ENCODE measurements around the gene CDC42EP2.

CDC42EP2 gene

DNA sequence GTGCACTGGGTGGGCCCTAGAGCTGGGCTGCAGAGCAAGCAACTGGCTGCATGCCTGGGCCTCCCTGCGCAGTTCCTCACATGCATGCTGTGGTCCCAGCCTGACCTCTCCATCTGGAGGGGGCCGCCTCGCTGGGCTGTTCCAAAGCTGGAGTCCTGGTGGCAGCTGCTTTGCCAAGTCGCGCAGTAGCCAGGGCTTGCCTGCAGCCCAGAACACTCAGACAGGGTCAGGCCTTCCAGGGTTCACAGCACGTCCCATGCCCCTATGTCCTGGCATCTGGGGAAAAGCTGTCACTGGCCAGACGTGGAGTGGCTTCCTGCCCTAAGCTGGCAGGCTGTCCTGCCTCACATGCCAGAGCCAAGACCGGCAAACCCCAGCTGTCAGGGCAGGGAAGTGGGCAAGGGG is 16.5 kb upstream of the CDC42EP2 start:
- no peak for DNase-seq (ENCODE audit: low read depth)

DNA sequence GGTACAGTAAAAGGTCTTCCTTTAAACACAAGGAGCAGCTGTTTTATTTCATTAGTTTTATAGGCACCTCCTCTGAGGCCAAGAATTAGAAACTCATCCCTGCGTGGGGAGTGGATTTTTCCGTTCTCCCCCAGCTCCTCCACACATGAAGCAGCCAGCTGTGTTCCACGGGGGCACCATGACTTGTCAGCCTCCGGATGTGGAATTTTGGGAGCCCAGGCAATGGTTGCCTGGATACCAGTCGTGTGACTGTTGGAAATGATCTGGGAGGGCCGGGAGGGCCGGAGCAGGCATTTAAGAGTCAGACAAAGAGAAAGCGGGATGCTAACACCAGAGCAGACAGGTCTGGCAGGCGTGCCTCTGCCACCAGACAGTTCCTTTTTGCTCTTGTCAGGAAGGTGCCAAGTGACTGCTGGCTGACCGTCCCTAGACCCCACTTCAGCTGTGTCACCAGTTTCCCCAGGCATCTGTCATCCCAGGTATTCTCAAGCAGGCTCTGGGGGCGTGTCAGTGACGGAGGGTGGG is 15.9 kb upstream of the CDC42EP2 start:
- DNase-seq (ENCODE audit: low read depth) = no peak

DNA sequence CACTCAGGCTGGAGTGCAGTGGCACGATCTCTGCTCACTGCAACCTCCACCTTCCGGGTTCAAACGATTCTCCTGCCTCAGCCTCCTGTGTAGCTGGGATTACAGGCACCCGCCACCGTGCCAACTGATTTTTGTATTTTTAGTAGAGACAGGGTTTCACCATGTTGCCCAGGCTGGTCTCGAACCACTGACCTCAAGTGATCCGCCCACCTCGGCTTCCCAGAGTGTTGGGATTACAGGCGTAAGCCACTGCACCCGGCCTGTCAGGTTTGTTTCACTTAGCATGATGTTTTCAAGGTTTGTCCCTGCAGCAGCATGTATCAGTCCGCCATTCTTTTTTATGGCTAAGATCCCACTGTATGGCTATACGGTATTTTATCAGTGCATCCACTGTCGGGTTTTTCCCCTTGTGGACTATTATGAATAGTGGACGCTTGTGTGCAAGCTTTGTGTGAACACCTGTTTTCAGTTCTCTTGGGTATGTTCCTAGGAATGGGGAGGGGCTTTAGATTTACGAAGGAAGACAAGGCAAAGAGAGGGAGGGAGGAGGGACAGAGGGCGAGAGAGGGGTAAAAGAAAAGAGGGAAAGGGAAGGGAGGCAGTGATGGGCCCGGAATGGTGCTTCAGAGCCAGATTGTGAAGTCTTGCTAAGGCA is 13.9 kb upstream of the CDC42EP2 start:
- no peak for DNase-seq (ENCODE audit: low read depth)

DNA sequence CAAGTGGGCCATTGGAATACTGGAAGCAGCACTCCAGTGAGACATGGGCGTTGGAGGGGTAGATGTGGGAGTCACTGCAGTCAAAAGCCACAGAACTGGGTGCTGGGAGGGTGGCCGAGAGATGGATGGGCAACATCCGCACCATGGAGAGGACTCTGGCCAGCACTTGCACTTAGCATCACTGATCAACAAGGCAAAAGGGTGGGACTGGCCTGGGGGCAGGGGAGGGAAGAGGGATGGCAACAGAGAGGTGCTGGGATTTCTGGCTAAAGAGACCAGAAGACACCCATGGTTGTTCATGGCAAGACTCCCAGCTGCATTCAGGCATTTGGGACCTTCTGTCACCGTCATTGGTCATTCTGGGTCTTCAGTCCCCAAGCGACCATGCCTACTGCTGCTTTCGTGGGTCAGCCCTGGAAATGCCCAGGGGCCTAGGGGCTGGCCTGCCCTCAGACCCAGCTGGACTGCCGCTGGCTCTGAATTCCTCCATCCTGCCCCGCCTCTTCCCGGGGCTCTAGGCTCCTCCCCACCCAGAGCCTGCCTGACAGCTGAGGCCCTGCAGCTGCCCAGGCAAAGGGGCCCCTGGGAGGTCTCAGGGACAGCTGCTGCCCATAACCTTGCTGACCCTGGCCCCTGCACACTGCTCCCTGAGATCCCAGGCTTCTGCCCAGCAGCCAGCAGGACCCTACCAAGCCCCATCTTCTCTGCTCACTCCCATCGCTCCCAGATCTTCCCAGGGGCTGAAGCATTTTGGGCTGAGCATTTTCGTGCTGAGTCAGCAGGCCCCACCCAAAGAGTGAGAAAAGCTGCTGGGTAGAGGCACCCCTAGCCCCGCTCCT is 13.0 kb upstream of the CDC42EP2 start:
- DNase-seq (ENCODE audit: low read depth) = no peak

DNA sequence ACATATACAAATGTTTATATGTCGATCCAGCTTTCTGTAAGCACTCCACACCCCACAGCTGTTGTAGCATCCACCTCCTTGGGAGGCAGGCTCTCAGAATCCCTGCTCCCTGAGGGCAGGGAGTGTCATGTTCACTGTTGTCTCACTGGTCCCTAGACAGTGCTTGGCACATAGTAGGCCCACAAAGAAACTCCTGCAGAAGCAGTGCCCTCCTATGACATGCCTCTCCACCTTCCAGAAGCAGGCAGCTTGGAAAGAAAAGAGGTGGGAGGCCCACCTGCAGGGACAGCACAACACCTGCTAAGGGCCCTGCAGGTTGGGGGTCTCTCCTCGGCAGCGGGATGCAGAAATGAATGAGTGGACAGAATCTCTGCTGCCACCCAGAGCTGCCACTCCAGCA is 11.1 kb upstream of the CDC42EP2 start:
- DNase-seq (ENCODE audit: low read depth) = no peak

DNA sequence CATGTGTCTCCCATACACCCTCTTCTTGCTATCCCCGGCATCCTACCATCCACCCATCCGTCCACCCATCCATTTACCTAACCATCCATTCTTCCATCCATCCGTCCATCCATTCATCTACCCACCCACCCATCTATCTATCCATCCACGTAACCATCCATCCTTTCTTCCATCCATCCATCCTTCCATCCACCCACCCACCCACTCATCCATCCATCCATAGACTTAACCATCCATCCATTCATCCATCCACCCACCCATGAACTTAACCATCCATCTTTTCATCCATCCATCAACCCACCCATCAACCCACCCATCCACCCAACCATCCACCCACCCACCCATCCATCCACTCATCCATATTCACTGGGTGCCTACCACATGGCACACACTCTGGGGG is 10.6 kb upstream of the CDC42EP2 start:
- DNase-seq (ENCODE audit: low read depth) = no peak

DNA sequence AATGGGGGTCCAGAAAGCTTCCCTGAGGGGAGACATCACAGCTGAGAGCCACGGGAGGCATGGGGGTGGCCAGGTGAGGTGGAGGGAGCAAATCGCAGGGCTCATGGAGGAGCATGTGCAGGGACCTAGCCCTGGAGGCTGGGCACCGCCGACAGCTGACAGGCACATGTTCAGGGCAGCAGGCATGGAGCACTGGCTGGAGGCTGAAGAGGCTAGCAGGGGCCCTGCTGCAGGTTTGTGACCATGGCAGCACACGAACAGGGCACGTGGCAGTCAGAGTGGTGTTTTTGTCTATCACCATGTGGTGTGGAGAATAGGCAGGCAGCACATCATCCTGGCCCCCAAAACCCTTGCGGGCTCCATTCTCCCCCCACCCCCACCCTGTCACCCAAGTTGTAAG is 10.1 kb upstream of the CDC42EP2 start:
- DNase-seq (ENCODE audit: low read depth) = no peak

DNA sequence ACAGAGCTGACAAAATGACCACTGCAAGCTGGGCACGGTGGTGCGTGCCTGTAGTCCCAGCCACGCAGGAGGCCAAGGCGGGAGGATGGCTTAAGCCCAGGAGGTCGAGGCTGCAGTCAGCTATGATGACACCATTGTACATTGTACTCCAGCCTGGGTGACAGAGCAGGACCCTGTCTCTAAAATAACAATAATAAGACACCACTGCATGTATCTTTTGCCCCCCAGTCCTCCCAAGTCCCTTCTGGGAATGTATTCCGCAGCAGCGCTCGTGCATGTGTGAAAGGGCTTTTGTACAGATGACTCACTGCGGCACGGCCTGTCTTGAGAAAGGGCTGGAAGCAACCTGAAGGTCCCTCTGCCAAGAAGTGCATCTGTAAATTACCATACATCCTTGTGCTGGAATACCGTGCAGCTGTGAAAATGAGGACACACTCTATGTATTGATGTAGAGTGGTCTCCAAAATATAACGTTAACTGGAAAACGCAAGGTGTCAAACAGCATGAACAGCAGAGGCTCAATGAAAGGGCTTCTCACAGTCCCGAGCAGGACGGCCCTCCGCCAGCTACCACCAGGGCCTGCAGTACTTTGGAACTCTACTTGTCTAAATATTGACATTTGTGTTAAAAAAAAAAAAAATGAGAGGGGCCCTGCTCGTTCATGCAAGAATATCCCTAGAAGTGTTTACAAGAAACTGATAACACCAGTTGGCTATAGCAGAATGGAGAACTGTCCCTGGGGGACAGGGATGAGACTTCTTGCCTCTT is 9.0 kb upstream of the CDC42EP2 start:
- no peak for DNase-seq (ENCODE audit: low read depth)

DNA sequence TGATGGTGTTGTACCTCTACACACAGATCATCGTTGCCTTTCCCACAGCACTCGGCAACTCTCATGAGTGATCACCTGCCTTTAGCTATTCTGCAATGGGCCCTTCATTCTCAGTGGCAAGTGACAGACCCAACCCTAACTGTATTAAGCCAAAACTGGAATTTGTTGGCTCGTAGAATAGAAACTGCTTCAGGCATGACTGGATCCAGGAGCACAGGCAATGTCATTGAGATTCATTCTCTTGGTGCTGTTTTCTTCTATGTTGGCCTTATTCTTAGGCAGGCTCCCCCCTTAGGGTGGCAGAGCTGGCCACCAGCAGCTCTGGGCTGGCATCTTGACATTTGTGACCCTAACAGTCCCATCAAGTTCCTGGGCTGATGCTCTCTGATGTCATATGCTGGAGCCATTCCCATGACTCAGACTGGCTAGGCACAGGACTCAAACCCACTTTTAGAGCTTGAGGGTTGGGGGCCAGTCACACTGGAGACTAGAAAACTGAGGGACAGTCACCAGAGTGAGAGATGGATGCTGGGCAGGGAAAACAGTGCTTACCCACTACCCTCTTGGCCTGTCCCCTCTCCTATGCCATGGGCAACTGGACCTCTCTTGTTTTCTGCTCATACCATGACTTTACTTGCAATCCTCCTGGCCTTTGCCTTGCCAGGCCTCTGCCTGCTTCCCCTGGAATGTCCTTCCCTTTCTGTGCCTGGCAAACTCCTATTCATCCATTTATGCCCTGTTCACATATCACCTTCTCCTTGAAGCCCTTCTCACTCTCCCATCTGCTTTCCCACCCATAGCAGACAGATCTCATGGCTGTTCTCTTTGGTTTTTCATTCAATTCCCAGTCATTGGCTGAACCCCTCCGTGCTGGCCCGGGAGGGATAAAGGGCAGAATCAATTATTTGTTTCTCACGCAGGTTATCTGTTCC is 7.1 kb upstream of the CDC42EP2 start:
- no peak for DNase-seq (ENCODE audit: low read depth)

DNA sequence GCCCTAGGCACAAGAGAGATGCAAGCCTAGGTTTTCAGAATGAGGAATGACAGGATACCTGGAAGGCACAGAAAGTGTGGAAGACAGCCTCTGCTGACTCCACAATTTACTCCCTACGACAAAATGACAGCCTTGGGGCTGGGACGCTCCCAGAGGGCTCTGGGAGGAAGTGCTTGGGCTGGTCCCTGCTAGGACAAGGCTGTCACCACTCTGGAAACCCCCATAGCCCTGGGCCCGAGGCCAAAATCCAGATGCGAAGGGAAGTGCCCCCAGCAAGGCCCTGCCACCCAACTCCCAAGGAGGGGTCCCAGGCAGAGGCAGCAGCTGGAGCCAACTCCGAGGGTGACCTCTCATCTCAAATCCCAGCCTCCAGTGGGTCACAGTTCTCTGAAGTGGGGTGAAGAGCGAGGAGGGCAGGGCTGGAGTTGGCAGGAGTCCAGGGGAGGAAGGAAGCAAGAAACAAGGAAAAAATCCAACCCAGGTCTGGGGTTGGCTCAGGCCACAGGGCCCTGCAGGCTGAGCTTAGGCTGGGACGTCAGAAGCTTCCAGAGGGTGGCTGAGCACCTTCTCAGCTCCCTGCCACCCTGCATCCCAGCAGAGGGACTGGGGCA is 6.3 kb upstream of the CDC42EP2 start:
- no peak for DNase-seq (ENCODE audit: low read depth)

DNA sequence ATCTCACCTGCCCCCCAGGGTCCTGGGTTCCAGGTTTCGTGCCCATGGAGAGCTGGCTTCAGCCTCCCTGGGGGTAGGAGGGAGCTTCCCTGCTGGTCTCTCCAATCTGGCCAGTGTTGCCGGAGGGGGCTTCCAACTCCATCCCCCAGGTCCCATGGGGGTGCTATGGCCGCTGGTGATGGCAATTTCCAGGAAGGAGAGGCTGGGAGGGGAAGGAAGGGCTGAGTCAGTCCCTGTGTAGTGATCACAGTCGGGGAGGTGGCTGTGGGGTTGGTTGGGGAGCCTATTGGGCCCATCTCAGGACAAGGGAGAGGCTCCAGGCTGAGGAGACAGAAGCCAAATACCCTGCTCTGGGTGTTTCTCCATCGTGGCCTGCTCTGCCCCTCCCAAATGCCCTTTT is 5.7 kb upstream of the CDC42EP2 start:
- no peak for DNase-seq (ENCODE audit: low read depth)

DNA sequence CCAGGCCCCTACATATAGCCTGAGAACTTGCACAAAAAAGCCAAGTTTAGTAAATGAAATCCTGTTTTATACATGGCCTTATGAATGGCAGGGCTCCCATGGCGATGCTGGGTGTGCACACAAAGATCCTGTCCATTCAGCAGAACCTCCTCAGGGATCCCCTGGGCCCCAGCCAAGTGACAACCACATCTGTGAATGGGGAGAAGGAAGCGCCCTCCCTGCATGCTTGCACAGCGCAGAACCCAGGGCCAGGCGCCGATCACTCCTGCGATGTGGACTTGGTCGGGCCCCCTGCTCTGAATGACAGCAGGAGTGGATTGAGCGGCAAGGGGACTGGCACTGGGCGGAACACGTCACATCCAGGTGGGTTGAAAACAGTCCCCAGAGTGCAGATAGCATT is 4.5 kb upstream of the CDC42EP2 start:
- DNase-seq (ENCODE audit: low read depth) = no peak

DNA sequence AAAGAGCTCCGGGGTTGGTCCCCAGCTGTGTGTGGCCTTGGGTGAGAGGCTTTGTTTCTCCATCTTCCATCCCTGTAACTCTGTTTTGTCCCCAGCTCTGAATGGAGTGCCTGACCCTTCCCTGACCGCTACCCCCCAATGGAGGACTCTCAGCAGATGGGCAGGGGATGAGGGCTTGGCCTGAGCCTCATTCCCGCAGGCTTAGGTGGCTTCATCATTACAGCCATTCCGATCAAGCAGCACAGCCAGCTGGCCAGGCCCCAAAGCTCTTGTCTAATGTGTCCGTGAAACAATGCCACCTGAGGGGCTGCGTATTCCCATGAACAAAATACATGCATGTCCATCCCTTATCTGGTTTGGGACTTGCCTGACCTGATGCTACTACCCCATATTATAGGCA is 3.9 kb upstream of the CDC42EP2 start:
- DNase-seq (ENCODE audit: low read depth) = no peak

DNA sequence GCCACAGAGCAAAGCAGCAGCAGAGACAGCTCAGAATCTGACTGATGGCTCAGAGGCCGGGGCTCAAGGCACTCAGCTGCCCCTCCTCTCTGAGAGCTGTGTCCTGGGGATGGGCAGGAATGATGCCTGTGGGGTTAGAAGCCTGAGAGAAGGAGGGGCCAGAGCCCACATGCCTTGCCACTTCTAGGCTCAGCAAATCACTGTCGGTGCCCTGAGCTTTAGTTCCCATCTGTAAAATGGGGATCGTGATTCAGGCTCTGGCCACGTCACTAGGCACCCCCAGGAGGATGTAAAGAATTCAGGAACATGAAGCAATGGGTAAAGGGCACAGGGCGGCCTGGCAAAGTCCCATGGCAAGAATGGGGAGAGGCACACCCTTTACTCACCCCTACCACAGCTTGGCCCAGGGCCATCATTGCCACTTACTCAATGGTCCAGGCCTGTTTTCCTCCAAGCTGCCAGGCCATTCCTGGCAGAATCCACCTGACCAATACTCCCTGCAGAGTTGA is 3.4 kb upstream of the CDC42EP2 start:
- no peak for DNase-seq (ENCODE audit: low read depth)

DNA sequence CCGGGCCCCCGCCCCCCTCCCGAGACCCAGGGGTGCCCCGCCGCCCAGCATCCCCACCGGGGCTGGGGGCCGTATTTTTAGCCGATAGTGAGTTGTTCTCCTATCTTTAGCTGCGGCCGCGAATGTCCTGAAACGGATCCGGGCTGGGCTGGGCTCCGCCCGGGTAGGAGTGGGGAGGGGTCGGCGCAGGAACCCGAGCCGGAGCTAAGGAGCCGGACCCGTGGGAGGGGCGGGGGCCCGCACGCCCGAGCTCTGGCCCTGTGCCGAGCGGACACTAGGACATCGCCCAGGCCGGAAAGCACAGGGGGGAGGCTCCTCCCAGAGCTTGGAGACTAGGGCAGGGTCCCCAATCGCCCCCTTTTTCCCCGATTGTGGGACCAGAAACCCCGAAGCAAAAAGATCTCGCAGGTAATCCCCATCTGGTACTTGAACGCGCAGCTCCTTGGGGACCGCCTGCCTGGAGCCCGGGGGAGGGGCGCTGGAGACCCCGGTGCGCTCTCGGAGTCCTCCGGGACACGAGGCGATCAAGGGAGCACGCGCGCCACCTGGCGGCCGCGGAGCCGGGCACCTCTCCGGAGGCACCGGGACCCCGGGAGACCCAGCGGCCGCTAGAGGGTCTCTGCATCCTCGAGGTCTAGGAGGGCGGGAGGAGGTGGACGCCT is 669 bp downstream of the CDC42EP2 start:
- no peak for DNase-seq (ENCODE audit: low read depth)

DNA sequence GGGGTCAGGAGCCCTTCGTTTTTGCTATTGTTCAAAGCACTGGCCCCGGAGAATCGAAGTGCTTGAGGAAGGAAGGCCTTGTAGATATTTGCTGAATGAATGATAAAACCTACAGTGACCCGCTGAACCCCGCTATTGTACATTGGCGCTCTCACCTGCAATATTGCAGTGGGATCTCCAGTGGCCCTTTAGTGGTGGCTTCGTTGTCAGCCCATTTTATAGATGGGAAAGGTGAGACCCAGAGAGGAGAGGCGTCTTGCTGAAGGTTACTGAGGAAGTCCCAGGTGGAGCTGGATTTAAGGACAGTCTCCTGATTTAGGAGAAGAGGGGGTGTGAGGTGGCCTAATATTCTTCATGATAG is 1.2 kb downstream of the CDC42EP2 start:
- no peak for DNase-seq (ENCODE audit: low read depth)

DNA sequence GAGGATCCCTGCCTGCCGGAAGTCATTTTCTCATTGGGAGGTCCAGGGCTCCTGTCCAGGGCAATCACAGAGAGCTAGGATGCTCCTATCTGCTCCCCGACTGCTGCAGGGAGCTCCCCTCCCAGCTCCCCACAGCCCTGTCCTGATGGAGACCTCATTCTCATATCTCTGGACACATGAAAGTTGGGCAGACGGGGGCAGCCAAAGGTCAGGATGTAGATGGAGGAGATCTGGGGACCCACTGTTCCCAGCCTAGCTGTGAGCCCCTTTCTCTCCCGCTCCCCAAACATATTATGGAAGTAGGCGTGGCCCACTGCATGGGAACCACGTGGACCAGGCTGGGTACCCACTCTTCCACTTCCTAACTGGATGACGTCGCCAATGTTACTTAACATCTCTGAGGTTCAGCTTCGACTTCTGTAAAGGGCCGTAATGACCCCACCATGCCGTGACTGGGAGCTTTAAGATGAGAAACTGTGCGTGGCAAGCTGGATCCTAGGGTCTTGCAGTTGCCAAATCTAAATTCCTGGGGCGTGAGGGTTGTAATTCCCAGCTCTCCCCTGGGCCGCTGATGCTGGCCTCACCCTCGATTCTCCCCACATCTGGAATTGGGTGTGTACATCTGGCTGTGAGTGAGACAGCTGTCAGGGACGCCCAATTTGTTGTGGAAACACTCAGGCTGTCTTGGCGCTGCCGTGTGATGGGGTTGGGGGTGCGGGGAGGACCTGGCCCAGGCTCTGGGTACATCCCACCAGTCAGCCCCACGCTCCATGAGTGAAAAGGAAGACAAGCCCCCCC is 1.8 kb downstream of the CDC42EP2 start:
- DNase-seq (ENCODE audit: low read depth) = no peak

DNA sequence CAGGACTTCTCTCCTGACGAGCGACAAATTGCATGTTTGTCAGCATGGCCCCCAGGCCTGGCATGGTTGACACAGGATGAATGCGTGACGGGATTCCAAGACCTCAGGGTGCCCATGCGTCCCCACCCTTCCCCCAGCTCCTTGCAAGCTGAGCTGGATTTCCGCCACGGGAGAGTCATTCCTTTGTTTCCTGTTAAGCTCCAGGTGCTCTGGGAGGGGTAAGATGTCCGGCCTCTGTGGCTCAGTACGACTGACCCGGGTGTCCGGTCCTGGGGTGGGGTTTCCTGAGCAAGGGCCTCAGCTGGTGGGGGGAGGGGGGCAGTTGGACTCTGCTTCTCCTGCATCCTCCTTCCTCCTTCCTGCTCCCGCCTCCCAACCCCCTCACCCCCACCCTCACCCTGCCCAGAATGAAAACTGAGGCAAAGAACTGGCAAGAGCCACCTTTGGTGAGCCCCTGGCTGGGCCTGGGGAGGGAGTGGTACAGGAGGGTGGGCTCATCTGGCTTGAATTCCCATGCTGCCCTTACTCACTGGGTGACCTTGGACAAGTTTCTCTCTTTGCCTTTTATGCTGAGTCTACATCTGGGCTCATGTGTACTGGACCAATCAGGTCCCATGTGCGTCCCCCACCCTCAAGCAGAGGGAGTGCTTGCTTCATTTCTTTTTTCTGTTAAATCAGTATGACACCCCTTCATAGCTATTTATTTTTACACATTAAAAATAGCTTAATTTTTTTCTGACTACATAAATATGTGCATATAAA is 2.5 kb downstream of the CDC42EP2 start:
- no peak for DNase-seq (ENCODE audit: low read depth)

Data from non-pigmented ciliary epithelial cell (primary cell).